ENCODE measurements around the gene ZNF141.
"Not testable (repeated sequence)": the region's sequence is repeated elsewhere in the genome, so short reads cannot be mapped to it uniquely, and the experiment has no call there.

ZNF141 gene

DNA sequence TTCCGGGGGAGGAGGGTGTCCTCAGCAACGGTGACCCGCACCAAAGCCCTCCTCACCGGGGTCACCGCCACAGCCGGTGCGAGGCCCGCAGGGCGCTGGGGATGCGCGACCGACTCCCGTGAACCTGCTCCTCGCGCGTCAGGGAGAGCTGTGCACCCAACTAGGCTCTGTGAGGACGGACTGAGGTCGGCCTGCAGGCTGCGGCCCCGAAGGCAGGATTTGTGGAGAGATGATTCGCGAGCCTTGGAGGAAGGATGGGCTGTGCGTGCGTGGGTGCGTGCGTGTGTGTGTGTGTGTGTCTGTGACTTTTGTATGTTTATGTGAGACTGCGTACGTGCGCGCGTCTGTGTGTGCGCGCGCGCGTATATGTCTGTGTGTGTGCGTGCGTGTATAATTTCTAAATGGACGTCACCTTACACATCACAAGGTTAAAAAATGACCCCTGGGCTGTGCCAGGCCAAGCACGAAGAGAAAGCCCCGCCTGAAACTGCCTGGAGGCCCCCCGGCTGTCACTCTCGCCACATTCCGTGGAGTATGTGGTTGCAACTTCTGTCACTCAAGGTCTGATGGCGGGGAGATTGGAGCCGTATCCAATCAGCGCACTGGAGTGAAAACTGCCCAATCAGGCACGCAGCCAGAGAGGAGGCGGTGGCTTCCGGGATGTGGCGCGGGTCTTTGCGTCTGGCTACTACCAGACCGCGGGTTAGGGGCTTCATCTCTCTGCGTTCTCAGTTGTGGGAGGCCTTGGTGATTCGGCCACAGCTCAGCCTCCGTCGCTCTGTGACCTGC is at the start of gene ZNF141:
Gene ZNF141 (plus strand): TSS at position 672 of the 789 bp plus-strand sequence. CDS start 170 bp downstream, outside the sequence.
- in situ Hi-C loops (cut with HindIII; ENCODE audit: low sequenced_read_pairs), result no loop called here
- DNase-seq (ENCODE audit: low read depth), result peak; percentile 93

DNA sequence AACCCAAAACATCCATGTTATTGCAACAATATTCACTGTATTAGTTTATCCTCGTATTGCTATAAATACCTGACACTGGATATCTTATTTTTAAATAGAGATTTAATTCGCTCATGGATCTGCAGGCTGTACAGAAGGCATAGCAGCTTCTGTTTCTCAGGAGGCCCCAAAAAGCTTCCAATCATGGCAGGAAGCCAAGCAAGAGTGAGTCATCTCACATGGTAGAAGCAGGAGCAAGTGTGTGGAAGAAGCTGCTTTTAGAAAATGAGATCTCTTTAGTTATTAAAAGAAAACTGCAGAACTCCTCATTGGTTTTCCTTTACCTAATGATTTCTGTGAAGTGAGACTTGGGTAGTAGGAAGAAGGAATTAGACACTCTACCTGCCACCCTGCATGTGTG is 48.7 kb upstream of the ZNF141 start:
- TF ChIP-seq, protein P1, sequence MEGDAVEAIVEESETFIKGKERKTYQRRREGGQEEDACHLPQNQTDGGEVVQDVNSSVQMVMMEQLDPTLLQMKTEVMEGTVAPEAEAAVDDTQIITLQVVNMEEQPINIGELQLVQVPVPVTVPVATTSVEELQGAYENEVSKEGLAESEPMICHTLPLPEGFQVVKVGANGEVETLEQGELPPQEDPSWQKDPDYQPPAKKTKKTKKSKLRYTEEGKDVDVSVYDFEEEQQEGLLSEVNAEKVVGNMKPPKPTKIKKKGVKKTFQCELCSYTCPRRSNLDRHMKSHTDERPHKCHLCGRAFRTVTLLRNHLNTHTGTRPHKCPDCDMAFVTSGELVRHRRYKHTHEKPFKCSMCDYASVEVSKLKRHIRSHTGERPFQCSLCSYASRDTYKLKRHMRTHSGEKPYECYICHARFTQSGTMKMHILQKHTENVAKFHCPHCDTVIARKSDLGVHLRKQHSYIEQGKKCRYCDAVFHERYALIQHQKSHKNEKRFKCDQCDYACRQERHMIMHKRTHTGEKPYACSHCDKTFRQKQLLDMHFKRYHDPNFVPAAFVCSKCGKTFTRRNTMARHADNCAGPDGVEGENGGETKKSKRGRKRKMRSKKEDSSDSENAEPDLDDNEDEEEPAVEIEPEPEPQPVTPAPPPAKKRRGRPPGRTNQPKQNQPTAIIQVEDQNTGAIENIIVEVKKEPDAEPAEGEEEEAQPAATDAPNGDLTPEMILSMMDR (IDR thresholded peaks at IDR 0.05; ENCODE audit: low read depth, low read length, missing control alignments), result no peak
- in situ Hi-C loops (cut with HindIII; ENCODE audit: low sequenced_read_pairs), result no loop called here
- H3K4me3 ChIP-seq (ENCODE audit: low read depth, low read length), result no peak overlapping the region
- DNase-seq (ENCODE audit: low read depth), result no peak

More for the DNA sequence above, at the start of gene ZNF141:
- H3K4me3 ChIP-seq (ENCODE audit: low read depth, low read length), result peak within 1 kb of the TSS; percentile 87
- TF ChIP-seq, protein P1 (IDR thresholded peaks at IDR 0.05; ENCODE audit: low read depth, low read length, missing control alignments), result no peak

DNA sequence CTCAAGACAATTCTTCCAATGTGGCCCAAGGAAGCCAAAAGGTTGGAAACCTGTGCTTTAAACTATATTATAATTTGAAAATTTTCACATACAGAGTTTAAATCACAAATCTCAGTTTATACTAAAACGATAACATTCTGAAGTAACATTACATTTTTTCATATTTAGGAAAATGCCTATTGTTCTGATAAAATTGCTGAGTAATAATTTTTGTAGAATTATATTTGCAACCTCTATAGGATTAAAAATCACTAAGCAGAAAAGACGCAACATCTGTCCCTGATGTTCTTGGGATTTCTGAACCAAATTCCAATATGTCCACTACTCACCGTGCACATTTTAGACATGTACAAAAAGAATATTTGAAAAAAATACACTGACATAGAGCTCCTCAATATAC is 42.9 kb upstream of the ZNF141 start:
- TF ChIP-seq, protein P1 (IDR thresholded peaks at IDR 0.05; ENCODE audit: low read depth, low read length, missing control alignments), result no peak
- H3K4me3 ChIP-seq (ENCODE audit: low read depth, low read length), result no peak overlapping the region
- DNase-seq (ENCODE audit: low read depth), result no peak
- in situ Hi-C loops (cut with HindIII; ENCODE audit: low sequenced_read_pairs), result no loop called here

DNA sequence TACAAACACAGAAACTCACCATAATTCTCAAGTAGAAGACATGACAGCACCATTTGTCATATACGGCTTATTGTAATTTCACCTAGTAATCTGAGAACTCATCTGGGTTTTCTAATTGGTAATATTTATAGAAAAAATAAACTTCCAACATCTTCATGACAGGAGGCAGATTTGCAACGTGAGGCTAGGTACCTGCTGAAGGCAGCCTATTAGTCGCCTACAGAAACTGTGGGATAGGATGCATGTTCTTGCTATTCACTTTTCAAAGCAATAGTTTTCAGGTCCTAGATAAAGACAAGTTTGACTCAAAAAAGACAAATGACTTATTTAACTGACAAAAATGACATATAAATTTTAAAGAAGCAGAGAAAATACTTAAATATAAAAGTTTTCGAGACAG is 35.2 kb upstream of the ZNF141 start:
- in situ Hi-C loops (cut with HindIII; ENCODE audit: low sequenced_read_pairs), result no loop called here

DNA sequence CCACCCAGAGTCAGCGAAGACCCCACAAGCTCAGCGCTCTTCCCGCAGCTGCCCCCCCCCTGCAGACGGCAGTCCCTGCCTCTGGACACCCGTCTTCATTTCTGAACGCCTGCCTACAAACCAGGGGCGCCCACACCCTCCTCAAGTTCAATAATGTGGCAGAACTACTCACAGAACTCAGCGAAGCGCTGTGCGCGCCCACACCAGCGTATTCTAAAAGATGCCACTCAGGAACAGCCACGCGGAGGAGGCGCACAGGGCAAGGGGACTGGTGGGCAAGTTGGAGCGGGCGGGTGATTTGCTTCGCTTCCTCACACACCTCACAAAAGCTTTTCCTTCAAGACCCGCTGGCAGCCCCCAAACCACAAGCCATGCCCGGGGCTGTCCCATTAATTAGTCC is 33.1 kb upstream of the ZNF141 start:
- H3K4me3 ChIP-seq (ENCODE audit: low read depth, low read length), result peak overlapping the region; percentile 49
- in situ Hi-C loops (cut with HindIII; ENCODE audit: low sequenced_read_pairs); DNase-seq (ENCODE audit: low read depth): not testable (repeated sequence)

More for the DNA sequence above, 35.2 kb upstream of the ZNF141 start:
- DNase-seq (ENCODE audit: low read depth), result no peak
- no peak overlapping the region for H3K4me3 ChIP-seq (ENCODE audit: low read depth, low read length)
- TF ChIP-seq, protein P1 (IDR thresholded peaks at IDR 0.05; ENCODE audit: low read depth, low read length, missing control alignments), result no peak

DNA sequence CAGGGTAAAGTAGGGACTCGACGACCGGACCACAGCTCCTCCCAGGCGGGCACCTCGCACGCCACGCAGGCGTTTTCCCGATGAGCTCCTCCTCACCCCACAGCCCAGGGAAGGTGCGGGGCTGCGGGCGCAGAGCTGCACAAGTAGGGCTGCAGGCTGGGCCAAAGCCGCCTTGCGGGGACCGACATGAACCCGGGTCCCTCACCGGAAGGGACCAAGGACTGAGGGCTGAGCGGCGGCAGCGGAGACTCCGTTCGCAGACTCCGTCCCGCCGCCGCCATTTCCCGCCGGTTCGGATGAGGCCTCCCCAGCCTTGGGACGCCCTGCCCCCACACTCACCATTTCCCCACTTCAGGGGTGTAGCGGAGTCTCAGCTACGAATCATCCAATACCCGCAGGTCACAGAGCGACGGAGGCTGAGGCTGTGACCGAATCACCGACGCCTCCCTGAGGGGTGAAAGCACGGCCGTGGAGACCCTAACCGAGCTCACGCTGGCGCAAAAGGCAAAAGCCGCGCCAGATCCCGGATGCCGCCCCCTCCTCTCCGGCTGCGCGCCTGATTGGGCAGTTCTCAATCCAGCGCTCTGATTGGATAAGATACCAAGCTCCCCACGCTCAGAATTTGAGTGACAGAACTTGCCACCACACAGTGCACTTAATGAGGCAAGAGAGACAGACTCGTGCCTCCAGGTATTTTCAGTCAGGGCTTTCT is 32.5 kb upstream of the ZNF141 start, which contains the start of gene ZNF732:
Gene ZNF732 (minus strand): TSS at position 506 of the 712 bp plus-strand sequence. CDS start 164 bp downstream, at position 342.
- in situ Hi-C loops (cut with HindIII; ENCODE audit: low sequenced_read_pairs), result no loop called here
- TF ChIP-seq, protein P1 (IDR thresholded peaks at IDR 0.05; ENCODE audit: low read depth, low read length, missing control alignments), result no peak
- DNase-seq (ENCODE audit: low read depth), result peak; percentile 16
- H3K4me3 ChIP-seq (ENCODE audit: low read depth, low read length), result peak within 1 kb of the TSS; percentile 49

DNA sequence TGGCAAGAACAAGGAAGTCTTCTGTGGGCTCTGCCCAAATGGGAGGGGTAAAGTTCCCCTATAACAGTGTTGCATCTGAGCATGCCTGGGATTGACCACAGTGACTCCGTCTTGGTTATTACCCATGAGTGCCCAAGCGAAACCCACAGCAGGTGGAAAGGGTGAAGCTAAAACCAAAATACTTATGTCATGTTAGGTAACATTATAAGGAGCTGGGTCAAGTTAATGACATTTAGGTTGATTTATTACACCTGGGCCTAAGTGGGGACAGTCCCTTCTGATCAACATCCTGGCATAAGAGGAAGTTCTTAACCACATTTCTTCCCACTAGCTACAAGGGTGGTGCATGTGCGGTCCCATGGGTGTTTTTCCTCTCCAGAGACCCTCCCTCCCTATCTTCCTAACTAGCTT is 31.1 kb upstream of the ZNF141 start:
- no peak overlapping the region for H3K4me3 ChIP-seq (ENCODE audit: low read depth, low read length)
- no peak for DNase-seq (ENCODE audit: low read depth)
- TF ChIP-seq, protein P1 (IDR thresholded peaks at IDR 0.05; ENCODE audit: low read depth, low read length, missing control alignments), result no peak
- in situ Hi-C loops (cut with HindIII; ENCODE audit: low sequenced_read_pairs), result no loop called here

All from astrocyte of the cerebellum (primary cell).